Measurements from ENCODE around the gene SPIRE1.

DNA sequence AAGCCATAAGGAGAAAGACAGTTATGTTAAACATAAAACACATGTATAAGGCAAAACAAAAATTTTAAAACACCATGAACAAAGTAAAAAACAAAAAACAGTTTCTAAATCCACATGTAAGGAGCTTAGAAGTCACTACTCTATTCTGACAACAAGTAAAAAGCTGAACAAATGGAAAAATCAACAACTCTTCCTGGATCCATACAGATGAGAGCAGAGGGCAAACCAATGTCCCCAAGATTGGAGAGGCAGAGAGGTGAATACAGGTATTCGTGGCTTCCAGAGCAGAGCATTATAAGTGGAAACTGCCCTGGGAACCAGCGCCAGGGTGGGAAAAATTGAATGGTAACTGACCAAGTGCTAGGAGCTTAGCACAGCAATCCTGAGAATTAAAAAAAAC lies 93.5 kb downstream of the SPIRE1 start:
- TF ChIP-seq, protein P1, sequence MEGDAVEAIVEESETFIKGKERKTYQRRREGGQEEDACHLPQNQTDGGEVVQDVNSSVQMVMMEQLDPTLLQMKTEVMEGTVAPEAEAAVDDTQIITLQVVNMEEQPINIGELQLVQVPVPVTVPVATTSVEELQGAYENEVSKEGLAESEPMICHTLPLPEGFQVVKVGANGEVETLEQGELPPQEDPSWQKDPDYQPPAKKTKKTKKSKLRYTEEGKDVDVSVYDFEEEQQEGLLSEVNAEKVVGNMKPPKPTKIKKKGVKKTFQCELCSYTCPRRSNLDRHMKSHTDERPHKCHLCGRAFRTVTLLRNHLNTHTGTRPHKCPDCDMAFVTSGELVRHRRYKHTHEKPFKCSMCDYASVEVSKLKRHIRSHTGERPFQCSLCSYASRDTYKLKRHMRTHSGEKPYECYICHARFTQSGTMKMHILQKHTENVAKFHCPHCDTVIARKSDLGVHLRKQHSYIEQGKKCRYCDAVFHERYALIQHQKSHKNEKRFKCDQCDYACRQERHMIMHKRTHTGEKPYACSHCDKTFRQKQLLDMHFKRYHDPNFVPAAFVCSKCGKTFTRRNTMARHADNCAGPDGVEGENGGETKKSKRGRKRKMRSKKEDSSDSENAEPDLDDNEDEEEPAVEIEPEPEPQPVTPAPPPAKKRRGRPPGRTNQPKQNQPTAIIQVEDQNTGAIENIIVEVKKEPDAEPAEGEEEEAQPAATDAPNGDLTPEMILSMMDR (IDR thresholded peaks at IDR 0.05) = no peak
- no peak for TF ChIP-seq EP300 (IDR thresholded peaks at IDR 0.05)
- TF ChIP-seq POLR2AphosphoS5 (IDR thresholded peaks at IDR 0.05) = no peak
